Activated T-helper 1 cell treated with anti-CD3 and anti-CD28 coated beads, Interleukin-12 subunit alpha, Interleukin-12 subunit beta, Interleukin-2, Interleukin-4 antibody, amounts not matched to agents 30 ng/mL and 10 ng/mL and 1 ng/mL, durations not matched to agents 14 hours and 24 hours and 36 hours (primary cell): ENCODE results near the gene KCNT1. TPM values are rescaled to one million over a fixed set of nuclear protein-coding genes. Genes with fewer than 3 reads are reported as not detected.

ENCODE experiments used
- DNase-seq: peaks from one replicate; pipeline ENCODE4 v3.0.0; 2021; ENCODE audit warnings: low spot score
- H3K27ac Mint-ChIP-seq: one replicate; pipeline ENCODE4 v1.8.0; 2021; ENCODE audit warnings: mild to moderate bottlenecking, mixed read lengths
- H3K27me3 Mint-ChIP-seq: one replicate; pipeline ENCODE4 v1.8.0; 2022; ENCODE audit warnings: mild to moderate bottlenecking, moderate library complexity, mixed read lengths; ENCODE audit not compliant: insufficient read depth
- H3K36me3 Mint-ChIP-seq: one replicate; pipeline ENCODE4 v1.8.0; 2021; ENCODE audit warnings: low read depth, mixed read lengths
- H3K4me1 Mint-ChIP-seq: one replicate; pipeline ENCODE4 v1.8.0; 2021; ENCODE audit warnings: low read depth, mixed read lengths
- H3K4me3 Mint-ChIP-seq: one replicate; pipeline ENCODE4 v1.8.0; 2021; ENCODE audit warnings: mild to moderate bottlenecking, moderate library complexity, mixed read lengths
- H3K9me3 Mint-ChIP-seq: one replicate; pipeline ENCODE4 v1.8.0; 2021; ENCODE audit warnings: mixed read lengths
- intact Hi-C: fragments of 100-400 bp; cut with micrococcal nuclease; formaldehyde crosslinking; loops from one replicate; pipeline ENCODE4 v1.15.1; 2024
- total RNA-seq: library from RNA; stranded (reverse); gene quantifications from 2 replicates; pipeline ENCODE4 v1.2.3, GENCODE V29; 2022

KCNT1 gene
- total RNA-seq, 1 donor from 2014 or later, result not detected

DNA sequence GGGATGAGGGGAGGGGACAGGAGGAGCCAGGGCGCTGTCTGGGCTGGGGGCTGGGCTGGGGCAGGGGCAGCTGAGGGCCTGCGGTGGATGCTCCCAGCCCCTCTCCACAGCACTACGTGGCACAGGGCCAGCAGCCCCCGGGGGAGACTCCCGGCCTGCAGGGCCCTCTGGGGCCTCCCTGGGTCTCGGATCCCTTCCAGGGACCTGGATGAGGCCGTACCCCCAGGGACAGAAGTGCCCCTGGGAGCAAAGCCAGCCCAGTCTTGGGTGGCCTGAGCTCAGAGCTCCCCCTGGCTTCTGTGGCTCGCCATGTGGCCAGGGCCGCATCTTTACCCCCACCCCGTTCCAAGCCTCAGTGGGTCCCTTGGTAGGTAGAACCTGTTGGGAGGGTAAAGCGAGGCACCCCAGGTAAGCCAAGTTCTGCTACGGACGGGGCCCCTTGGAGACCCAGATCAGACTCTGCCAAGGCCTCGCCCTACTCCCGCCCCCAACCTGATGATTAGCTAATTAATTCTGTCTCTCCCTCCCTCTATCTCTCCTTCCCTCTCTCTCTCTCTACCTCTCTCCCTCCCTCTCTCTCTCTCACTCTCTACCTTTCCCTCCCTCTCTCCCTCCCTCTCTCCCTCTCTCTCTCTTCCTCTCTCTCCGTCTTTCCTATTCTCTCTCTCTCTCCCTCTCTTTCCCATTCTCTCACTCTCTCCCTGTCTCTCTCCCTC lies 24.3 kb downstream of the KCNT1 start:
- Mint-ChIP-seq H3K4me3 (no peak overlapping the region), H3K4me1 (no peaks in the 10 kb centered on the region), H3K27me3 (no peaks in the 10 kb centered on the region), H3K27ac (no peak overlapping the region), H3K36me3 (no peaks in the 10 kb centered on the region), H3K9me3 (peaks cover 5% of the 10 kb centered on the region)
- intact Hi-C loops, result no loop called here
- DNase-seq, result no peak

DNA sequence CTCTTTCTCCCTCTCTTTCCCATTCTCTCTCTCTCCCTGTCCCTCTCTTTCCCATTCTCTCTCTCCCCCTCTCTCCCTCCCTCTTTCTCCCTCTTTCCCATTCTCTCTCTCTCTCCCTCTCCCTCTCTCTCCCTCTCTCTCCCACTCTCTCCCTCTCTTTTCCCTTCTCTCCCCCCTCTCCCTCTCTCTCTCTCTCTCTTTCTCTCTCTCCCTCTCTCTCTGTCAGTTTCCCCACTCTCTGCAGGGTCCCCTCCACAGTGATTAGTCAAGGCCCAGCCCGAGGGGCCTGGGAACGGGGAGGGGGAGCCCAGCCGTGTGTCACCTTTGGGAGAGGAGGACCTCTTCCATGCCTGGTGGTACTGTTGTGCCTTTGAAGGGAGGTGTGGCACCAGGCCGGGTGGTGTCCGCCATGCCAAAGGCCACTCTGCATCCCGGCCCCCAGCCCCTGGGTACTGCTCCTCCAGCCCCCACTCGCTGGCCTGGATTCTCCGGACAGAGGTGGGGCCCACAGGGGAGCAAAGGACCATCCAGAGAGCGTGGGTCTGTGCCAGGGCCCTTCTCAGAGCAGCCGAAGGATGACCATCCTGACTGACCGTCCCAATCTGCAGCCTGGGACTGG lies 25.4 kb downstream of the KCNT1 start:
- Mint-ChIP-seq H3K9me3 (peaks cover 10% of the 10 kb centered on the region), H3K27ac (no peak overlapping the region), H3K4me3 (no peak overlapping the region), H3K4me1 (no peaks in the 10 kb centered on the region), H3K27me3 (no peaks in the 10 kb centered on the region), H3K36me3 (no peaks in the 10 kb centered on the region)
- DNase-seq, result no peak
- intact Hi-C loops, result no loop called here

DNA sequence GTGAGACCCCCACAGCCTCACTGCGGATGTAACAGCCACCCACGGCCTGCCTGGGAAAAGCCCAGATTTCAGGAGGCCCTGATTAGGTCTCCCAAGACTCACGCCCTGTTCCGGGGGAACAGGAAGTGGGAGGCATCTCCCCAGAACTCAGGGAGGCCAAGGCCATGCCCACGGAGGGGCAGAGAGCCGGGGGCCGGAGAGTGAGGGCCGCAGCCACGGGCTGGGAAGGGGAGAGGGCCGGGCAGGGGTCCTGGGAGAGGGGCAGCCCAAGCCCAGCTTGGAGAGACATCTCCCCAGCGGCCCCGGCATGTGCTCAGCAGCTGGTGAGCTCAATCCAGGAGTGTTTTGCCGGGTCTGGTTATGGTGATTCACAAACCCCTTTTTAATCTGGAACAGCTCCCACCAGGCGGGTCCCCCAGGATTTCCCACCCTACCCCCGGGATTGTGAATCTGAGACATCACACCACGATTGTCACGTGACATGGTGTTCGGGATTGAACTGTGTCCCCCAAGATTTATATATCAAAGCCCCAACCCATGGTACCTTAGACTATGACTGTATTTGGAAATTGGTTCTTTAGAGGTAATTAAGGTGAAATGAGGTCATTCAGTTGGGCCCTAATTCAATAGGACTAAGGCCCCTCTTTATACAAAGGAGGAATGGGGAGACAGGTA lies 26.6 kb downstream of the KCNT1 start:
- no peaks in the 10 kb centered on the region for H3K36me3 Mint-ChIP-seq
- no peak for DNase-seq
- intact Hi-C loops, result no loop called here
- H3K9me3 Mint-ChIP-seq, result peaks cover 15% of the 10 kb centered on the region
- H3K4me3 Mint-ChIP-seq, result no peak overlapping the region
- H3K4me1 Mint-ChIP-seq, result no peaks in the 10 kb centered on the region
- no peaks in the 10 kb centered on the region for H3K27me3 Mint-ChIP-seq
- H3K27ac Mint-ChIP-seq, result no peak overlapping the region

DNA sequence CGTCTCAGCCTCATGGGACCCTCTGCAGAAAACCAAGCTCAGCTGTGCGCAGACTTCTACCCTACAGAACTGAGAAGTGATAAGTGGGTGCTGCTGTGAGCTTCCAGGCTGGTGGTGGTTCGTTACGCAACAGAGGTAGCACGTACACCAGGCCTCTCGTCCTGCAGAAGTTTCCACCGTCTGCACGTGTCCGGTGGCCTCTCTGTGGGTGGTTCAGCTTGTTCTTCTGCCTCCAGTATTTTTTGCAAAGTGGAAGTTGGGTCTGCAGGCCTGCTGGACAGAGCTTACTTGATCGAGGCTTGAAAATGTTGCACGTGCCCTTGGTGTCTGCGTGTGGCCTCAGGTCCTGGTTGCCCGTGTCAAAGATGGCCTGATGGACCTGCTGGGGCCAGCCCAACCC lies 27.5 kb downstream of the KCNT1 start:
- DNase-seq, result no peak
- Mint-ChIP-seq H3K4me1 (no peaks in the 10 kb centered on the region), H3K4me3 (no peak overlapping the region), H3K9me3 (peaks cover 15% of the 10 kb centered on the region), H3K36me3 (no peaks in the 10 kb centered on the region), H3K27me3 (no peaks in the 10 kb centered on the region), H3K27ac (no peak overlapping the region)
- intact Hi-C loops, result no loop called here

DNA sequence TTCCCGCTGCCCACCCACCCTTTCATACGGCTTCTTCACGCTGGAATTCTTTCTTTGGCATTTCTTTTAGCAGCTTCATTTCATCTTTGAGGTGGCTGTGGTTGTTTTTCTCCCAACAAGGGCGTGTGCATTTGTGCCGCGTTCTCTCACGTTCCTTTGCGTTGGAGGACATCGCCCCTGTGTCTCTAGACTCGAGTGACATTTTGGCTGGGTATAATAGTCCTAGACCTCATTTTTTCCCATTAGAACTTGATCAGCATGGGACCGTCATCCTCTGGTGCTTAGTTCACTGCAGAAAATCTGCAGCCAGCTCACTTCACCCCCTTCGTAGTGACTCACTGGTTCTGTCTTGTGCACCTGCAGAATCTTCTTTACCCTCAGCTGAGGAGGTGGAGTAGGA lies 29.5 kb downstream of the KCNT1 start:
- Mint-ChIP-seq H3K27ac (no peak overlapping the region), H3K9me3 (peaks cover 15% of the 10 kb centered on the region), H3K4me3 (no peak overlapping the region), H3K36me3 (no peaks in the 10 kb centered on the region), H3K27me3 (no peaks in the 10 kb centered on the region), H3K4me1 (no peaks in the 10 kb centered on the region)
- DNase-seq, result no peak
- intact Hi-C loops, result no loop called here

DNA sequence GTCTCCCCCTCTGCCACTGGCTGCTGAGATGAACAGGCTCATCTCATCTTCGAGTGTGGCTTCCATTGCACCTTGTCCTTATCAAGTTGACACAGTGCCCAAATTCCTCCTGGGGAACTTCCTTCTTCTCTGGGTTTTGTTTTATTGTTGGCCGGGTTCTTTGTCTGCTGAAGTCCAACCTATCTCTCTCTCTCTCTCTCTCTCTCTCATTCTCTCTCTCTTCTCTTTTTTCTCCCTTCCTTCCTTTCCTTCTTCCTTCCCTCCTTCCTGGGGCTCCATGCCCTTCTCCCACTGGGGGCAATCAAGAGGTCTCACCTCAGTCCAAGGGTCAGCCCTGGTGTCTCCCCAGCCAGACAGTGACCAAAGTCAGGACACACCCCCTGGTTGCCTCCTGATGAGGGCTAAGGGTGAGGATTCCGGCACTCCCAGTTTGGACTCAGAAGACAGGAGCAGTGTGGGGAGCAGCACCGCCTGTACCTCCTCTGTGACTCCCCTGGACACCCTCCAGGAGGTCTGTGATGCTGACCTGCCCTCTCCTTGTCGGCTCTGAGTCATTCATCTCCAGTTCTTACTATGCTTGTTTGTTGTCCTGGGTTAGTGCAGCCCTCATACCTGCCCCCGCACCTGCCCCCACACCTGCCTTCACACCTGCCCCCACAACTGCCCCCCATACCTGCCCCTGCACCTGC lies 30.7 kb downstream of the KCNT1 start:
- intact Hi-C loops, result no loop called here
- no peak overlapping the region for H3K27ac Mint-ChIP-seq
- no peak overlapping the region for H3K4me3 Mint-ChIP-seq
- peaks cover 15% of the 10 kb centered on the region for H3K9me3 Mint-ChIP-seq
- H3K4me1 Mint-ChIP-seq, result no peaks in the 10 kb centered on the region
- H3K36me3 Mint-ChIP-seq, result no peaks in the 10 kb centered on the region
- no peaks in the 10 kb centered on the region for H3K27me3 Mint-ChIP-seq
- DNase-seq, result no peak

DNA sequence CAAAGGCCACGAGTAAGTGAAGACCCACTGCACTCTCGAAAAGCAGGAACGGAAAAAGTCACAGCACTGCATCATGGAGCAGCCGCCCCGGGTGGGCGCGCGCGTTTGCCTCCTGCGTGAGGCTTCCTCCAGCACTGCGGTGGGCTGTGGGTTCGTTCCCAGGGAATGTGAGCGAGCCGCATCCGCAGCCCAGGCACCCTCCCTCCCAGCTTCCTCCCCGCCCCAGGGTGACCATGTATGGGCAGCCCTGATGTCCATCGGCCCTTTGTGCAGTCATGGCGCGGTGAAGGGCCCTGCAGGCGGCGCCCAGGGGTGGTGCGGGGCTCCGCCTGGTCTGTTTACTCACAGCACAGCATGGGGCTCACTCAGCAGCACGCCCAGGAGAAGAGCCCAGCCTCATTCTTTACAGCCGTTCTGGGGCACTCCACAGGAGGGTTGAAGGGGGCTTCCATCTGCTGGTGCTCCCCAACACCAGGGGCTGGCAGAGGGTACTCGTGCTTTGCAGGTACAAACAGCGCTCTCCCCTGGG lies 32.7 kb downstream of the KCNT1 start:
- H3K4me3 Mint-ChIP-seq, result no peak overlapping the region
- H3K27ac Mint-ChIP-seq, result no peak overlapping the region
- H3K27me3 Mint-ChIP-seq, result no peaks in the 10 kb centered on the region
- H3K9me3 Mint-ChIP-seq, result peaks cover 15% of the 10 kb centered on the region
- DNase-seq, result no peak
- H3K36me3 Mint-ChIP-seq, result no peaks in the 10 kb centered on the region
- intact Hi-C loops, result no loop called here
- H3K4me1 Mint-ChIP-seq, result no peaks in the 10 kb centered on the region

DNA sequence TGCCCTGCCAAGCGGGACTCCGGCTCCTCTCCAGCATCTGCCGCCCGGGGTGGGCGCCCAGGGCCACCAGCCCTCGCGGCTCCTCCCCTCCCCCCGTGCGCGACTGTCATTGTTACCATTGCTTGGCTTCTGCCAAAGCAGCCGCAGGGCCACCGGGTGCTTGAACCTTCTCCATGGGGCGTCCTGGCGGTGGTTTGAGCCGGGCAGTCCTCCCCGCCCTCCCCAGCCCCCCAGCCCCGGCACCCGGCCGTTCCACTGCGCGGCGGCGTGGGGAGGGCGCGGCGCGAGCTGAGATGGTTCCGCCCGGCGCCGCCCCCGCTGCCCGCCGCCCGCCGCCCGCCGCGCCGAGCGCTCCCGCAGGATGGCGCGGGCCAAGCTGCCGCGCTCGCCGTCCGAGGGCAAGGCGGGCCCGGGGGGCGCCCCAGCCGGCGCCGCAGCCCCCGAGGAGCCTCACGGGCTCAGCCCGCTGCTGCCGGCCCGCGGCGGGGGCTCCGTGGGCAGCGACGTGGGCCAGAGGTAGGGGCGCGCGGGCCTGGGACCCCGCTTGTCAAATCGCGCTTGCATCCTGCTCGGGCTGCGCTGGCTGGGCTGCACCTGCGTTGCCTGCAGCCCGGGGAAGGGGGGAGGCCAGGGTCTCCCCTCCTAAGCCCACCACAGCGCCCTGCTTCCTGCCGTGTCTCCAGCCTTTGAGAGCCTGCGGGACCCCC lies 34.4 kb downstream of the KCNT1 start:
- no peaks in the 10 kb centered on the region for H3K4me1 Mint-ChIP-seq
- intact Hi-C loops, result no loop called here
- peaks cover 9% of the 10 kb centered on the region for H3K9me3 Mint-ChIP-seq
- H3K4me3 Mint-ChIP-seq, result no peak overlapping the region
- no peaks in the 10 kb centered on the region for H3K27me3 Mint-ChIP-seq
- no peak for DNase-seq
- no peak overlapping the region for H3K27ac Mint-ChIP-seq
- H3K36me3 Mint-ChIP-seq, result no peaks in the 10 kb centered on the region

DNA sequence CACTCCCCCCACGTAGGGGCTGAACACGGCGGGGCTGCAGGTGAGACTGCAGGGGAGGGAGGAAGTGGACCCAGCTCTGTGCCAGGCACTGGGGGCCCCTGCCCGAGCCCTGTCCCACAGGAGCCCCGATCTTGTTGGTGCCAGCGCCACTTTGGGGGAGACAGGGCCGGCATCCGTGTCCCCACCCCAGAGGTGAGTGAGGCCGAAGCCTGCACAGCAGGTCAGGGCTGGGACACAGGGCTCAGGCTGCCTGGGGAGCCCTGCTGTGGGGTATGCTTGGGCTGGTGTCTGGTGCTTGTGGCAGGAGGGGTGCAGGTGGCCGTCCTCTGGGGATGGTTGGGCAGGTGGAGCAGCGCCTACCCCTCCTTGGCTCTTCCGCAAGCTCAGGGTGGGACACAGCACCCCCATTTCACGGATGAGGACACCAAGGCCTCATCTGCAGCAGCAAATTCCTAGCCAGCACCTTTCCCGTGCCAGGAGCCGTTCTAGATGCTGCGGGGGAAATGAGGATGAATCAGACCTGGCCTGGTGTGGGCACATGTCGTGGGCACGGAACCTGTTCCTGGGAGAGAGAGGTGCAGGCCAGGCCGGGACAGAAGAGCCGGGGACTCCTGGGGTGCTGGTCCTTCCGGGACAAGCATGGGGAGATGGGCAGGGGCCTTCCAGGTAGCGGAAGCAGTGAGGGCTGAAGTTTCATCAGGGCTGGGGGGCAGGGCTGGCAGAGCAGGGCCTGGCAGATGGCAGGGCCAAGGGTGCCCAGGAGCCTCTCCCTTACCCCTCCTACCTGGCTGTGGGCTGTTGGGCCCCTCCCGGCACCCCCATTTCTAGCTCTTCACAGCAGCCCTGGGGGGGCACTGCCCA lies 35.2 kb downstream of the KCNT1 start:
- intact Hi-C loops, result no loop called here
- no peaks in the 10 kb centered on the region for H3K4me1 Mint-ChIP-seq
- DNase-seq, result no peak
- no peaks in the 10 kb centered on the region for H3K27me3 Mint-ChIP-seq
- peaks cover 5% of the 10 kb centered on the region for H3K9me3 Mint-ChIP-seq
- no peaks in the 10 kb centered on the region for H3K36me3 Mint-ChIP-seq
- no peak overlapping the region for H3K27ac Mint-ChIP-seq
- H3K4me3 Mint-ChIP-seq, result no peak overlapping the region

DNA sequence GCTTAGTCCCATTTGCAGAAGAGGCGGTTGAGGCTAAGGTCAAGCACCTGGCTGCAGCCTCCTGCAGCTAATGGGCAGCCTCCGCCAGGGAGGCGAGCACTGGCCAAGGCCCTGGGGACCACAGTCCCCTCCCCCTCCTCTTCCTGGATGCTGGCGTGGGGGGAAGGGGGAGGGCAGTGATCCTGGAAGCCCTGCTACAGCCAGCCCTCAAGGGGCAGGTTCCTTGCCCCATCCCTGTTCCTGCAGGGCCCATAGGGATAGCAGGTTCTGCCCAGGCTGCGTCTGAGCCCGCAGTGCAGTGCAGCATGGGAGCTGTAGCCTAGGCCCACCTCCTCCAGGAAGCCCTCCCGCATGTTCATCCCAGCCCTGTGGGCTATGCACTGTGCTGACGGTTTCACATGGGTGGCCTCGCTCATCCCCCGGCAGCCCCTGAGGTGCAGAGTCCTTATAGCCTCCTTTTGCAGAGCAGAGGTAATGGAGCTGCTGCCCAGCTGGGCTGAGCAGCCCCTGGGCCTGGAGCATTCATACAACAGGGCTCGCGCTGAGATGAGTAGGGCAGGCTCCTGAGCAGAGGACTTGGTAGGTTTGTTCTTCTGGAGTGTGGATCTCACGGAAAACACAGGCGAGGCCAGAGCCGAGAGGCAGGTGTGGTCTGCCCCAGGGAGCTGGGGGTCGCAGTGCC lies 36.0 kb downstream of the KCNT1 start:
- H3K27ac Mint-ChIP-seq, result no peak overlapping the region
- H3K4me1 Mint-ChIP-seq, result no peaks in the 10 kb centered on the region
- H3K9me3 Mint-ChIP-seq, result no peaks in the 10 kb centered on the region
- H3K27me3 Mint-ChIP-seq, result no peaks in the 10 kb centered on the region
- no peaks in the 10 kb centered on the region for H3K36me3 Mint-ChIP-seq
- no peak overlapping the region for H3K4me3 Mint-ChIP-seq
- DNase-seq, result no peak
- intact Hi-C loops, result no loop called here

DNA sequence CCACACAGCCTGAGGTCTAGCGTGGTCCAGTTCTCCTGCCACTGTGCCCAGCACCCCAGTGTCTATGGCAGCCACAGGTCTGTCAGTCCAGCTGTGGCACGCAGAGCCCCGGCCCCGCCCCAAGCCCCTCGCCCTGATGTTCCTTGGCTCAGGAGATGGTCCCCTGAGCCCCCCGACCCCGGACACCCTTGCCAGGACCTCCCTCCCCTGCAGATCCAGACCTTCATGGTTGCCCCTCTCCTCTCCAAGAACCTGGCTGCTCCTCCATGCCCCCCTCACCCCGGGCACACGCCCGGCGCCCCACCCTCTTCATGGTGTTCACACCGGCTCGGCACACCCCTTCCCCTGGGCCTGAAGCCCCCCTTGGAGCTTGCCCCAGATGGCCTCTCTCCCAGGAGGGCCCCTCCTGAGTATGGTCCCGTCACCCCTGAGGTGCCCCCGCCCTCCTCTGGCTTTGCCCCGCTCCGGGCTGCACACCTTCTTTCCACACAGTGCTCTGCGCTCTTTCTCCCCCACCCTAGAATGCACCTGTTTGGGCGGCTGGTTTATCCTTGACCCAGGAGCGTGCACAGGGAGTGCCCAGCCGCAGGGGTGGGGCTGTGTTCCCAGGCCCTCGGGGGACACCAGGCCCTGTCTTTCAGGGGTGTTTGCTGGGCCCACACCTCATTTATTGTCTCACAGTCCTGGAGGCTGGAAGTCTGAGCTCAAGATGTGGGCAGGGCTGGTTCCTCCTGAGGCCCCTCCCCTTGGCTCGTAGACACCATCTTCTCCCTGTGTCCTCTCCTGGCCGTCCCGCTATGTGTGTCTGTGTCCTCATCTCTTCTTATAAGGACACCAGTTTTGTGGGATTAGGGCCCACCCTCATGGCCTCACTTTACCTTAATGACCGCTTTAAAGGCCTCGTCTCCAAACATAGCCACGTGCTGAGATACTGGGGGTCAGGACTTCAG lies 37.6 kb downstream of the KCNT1 start:
- H3K36me3 Mint-ChIP-seq, result no peaks in the 10 kb centered on the region
- intact Hi-C loops, result no loop called here
- DNase-seq, result no peak
- no peaks in the 10 kb centered on the region for H3K4me1 Mint-ChIP-seq
- H3K27me3 Mint-ChIP-seq, result no peaks in the 10 kb centered on the region
- H3K4me3 Mint-ChIP-seq, result no peak overlapping the region
- no peaks in the 10 kb centered on the region for H3K9me3 Mint-ChIP-seq
- no peak overlapping the region for H3K27ac Mint-ChIP-seq
